Common myeloid progenitor, CD34-positive (primary cell): ENCODE measurements around the gene NPAS2.
A peak's percentile ranks its signal among the peaks of the same experiment; 100 is the strongest.

Source experiments
- CTCF ChIA-PET: fragments of 350-600 bp; sonication (Branson Sonifier 250); formaldehyde crosslinking; loops from one replicate; lab custom pipeline; 2021; ENCODE audit warnings: antibody characterized with exemption; lab: Charles Lee
- POLR2A ChIA-PET: fragments of 350-600 bp; sonication (Branson Sonifier 250); formaldehyde crosslinking; loops from one replicate; lab custom pipeline; 2021; ENCODE audit warnings: antibody characterized with exemption; lab: Charles Lee
- DNase-seq, 3 donors: peaks; one replicate each; pipeline versions ENCODE4 v3.0.0 to v3.0.0-alpha.2; 2013
- H3K27ac ChIP-seq, 2 experiments: 1 replicate in 1 of 2; 2 replicates in 1 of 2; pipeline ENCODE4 v1.7.0; 2013; ENCODE audit warnings: inconsistent platforms in 2 of 2, low read length in 2 of 2, mild to moderate bottlenecking in 2 of 2, low read depth in 1 of 2, moderate library complexity in 1 of 2; ENCODE audit not compliant: severe bottlenecking in 2 of 2, insufficient read depth in 1 of 2, poor library complexity in 1 of 2
- H3K27me3 ChIP-seq, 5 experiments: replicated peaks in 2 of 5; 1 replicate in 3 of 5; 2 replicates in 2 of 5; pipeline versions ENCODE4 v1.6.1 to v1.7.0; 2013; ENCODE audit warnings: low read length in 4 of 5, mild to moderate bottlenecking in 2 of 5, moderate library complexity in 2 of 5, inconsistent platforms in 1 of 5; ENCODE audit not compliant: insufficient read depth in 5 of 5, control insufficient read depth in 4 of 5
- H3K36me3 ChIP-seq, 4 experiments: 1 replicate in 2 of 4; 2 replicates in 2 of 4; pipeline versions ENCODE4 v1.6.1 to v1.7.0; 2013; ENCODE audit warnings: low read length in 3 of 4, control low read depth in 1 of 4, mild to moderate bottlenecking in 1 of 4; ENCODE audit not compliant: control insufficient read depth in 4 of 4, insufficient read depth in 4 of 4
- H3K4me1 ChIP-seq, 4 experiments: 1 replicate in 3 of 4; 2 replicates in 1 of 4; pipeline versions ENCODE4 v1.6.1 to v1.7.1; 2013; ENCODE audit warnings: low read length in 3 of 4, mild to moderate bottlenecking in 3 of 4, control low read depth in 1 of 4, inconsistent platforms in 1 of 4, moderate library complexity in 1 of 4; ENCODE audit not compliant: control insufficient read depth in 4 of 4, insufficient read depth in 4 of 4; ENCODE audit errors: control extremely low read depth in 1 of 4
- H3K4me3 ChIP-seq, 7 experiments: 1 replicate in 4 of 7; 2 replicates in 3 of 7; pipeline versions ENCODE4 v1.5.1 to v1.7.0; 2013; ENCODE audit warnings: mild to moderate bottlenecking in 7 of 7, low read length in 6 of 7, moderate library complexity in 6 of 7, inconsistent platforms in 2 of 7, low read depth in 2 of 7, control low read depth in 1 of 7; ENCODE audit not compliant: insufficient read depth in 4 of 7, control insufficient read depth in 1 of 7; ENCODE audit errors: extremely low read depth in 1 of 7
- H3K9me3 ChIP-seq, 5 experiments: 1 replicate in 4 of 5; 2 replicates in 1 of 5; pipeline versions ENCODE4 v1.6.1 to v1.7.1; 2013; ENCODE audit warnings: low read length in 4 of 5, mild to moderate bottlenecking in 2 of 5, inconsistent platforms in 1 of 5, low read depth in 1 of 5, moderate library complexity in 1 of 5; ENCODE audit not compliant: control insufficient read depth in 4 of 5, insufficient read depth in 2 of 5; ENCODE audit errors: control extremely low read depth in 1 of 5
- WGBS: methylation state at CpG from one replicate; pipeline ENCODE4 v1.1.5; 2013; ENCODE audit not compliant: insufficient coverage; 5-methylcytosine and 5-hydroxymethylcytosine counted together

Gene NPAS2

DNA sequence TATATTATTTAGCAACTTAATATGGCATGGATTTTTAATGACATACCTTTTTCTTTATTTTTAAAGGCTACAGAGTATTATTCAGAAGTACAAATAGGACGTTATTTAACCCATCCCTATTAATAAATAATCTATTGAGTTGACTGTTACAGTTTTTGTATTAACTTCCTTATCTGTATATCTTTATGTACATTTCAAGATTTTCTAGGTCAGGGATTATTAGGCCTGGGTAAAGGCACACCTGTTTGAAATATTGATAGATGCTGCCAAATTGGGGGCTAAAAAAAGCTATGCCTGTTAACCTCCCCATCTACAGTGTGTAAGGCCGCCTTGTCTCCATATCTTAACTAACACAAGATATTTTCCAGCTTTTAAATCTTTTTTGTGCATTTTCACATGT lies 6.6 kb downstream of the NPAS2 start:
- Histone ChIP-seq H3K9me3 (peaks cover 0 to 12% (median 0%) of the 10 kb centered on the region in 5 experiments), H3K4me3 (no peak overlapping the region), H3K27ac (no peak overlapping the region), H3K4me1 (no peaks in the 10 kb centered on the region), H3K36me3 (no peaks in the 10 kb centered on the region), H3K27me3 (peaks cover 8 to 46% (median 16%) of the 10 kb centered on the region in 5 experiments)
- CTCF ChIA-PET = no interaction called here
- 100% methylated on average over 1 of the region's 2 CpGs for WGBS
- POLR2A ChIA-PET = no interaction called here
- DNase-seq = no peak

DNA sequence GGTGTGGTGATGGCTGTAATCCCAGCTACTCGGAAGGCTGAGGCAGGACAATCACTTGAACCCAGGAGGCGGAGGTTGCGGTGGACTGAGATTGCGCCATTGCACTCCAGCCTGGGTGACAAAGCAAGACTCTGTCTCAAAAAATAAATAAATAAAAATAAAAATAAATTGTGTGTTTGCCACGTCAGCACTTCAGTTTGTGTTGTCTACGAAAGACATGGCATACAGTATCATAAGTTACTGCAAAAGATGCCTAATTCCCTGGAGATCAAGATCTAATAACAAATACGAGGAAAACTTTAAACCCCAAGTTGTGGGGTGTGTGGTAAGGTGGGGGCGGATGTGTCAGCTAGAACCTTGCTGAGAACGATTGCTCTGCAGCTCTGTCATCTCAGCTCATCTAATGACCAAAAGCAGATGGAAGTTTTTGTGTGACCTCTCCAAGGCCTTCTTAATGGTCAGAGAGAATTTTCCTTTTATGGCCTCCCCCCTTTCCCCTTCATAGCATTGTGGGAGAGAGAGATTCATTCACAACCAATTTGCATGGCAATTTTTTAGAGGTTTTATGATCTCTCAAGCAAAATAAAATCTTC lies 11.3 kb downstream of the NPAS2 start:
- peaks cover 0 to 12% (median under 1%) of the 10 kb centered on the region in 5 experiments for H3K9me3 ChIP-seq
- peaks cover 0 to 5% (median 2%) of the 10 kb centered on the region in 4 experiments for H3K4me1 ChIP-seq
- ChIA-PET CTCF (no interaction called here), POLR2A (no interaction called here)
- no peak for DNase-seq
- H3K27ac ChIP-seq = no peak overlapping the region
- 100% methylated on average over 1 of the region's 9 CpGs for WGBS
- no peak overlapping the region for H3K4me3 ChIP-seq
- H3K27me3 ChIP-seq = peaks cover 2 to 21% (median 10%) of the 10 kb centered on the region in 5 experiments
- no peaks in the 10 kb centered on the region for H3K36me3 ChIP-seq

DNA sequence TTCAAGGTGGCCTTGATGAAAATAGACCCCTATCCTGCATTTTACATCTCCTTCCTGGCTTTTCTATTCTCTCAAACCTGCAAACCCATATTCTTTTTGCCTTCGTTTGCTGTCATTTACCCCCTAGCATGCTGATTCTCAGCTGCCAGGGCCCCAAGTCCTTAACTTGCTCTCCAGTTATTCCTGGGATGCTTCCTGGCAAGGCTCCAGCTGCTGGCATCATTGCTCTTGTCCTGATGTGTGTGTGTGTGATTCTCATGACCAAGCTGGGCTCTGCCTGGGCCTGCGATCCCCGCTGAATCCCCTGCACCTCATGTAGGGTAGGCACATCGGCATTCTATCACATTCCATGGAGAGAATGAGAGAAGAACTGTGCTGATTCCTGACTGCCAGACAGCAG lies 11.9 kb downstream of the NPAS2 start:
- POLR2A ChIA-PET = no interaction called here
- WGBS = no CpG with 5 or more reads among the region's 4 CpGs
- no peaks in the 10 kb centered on the region for H3K36me3 ChIP-seq
- CTCF ChIA-PET = no interaction called here
- H3K4me1 ChIP-seq = peaks cover 0 to 5% (median 2%) of the 10 kb centered on the region in 4 experiments
- no peak overlapping the region for H3K27ac ChIP-seq
- peaks cover 0 to 12% (median 2%) of the 10 kb centered on the region in 5 experiments for H3K9me3 ChIP-seq
- DNase-seq = no peak
- H3K4me3 ChIP-seq = no peak overlapping the region
- peaks cover 2 to 26% (median 15%) of the 10 kb centered on the region in 5 experiments for H3K27me3 ChIP-seq

DNA sequence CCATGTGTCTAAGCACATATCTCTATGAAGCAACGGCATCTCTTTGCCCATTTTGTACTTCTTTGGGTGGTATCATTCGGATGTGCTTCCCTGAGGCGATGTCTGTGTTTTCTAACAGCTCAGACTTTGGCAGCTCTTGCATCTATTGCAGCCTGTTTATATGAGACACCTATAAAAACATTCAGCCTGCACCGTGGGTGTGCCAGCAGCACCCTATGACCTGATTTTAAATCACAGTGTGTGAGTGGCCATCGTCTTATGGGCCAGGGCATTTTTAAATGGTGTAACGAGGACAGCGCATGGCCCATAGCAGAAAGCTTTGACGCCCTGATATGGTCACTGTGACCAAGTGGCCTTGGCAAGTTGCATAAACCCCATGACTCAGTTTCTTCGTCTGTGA lies 12.9 kb downstream of the NPAS2 start:
- Histone ChIP-seq H3K4me1 (peaks cover 0 to 5% (median 2%) of the 10 kb centered on the region in 4 experiments), H3K27ac (no peak overlapping the region), H3K27me3 (peaks cover 2 to 27% (median 17%) of the 10 kb centered on the region in 5 experiments), H3K9me3 (peaks cover 0 to 8% (median 2%) of the 10 kb centered on the region in 5 experiments), H3K4me3 (no peak overlapping the region), H3K36me3 (no peaks in the 10 kb centered on the region)
- WGBS = 95% methylated on average over 9 of the region's 9 CpGs
- ChIA-PET CTCF (no interaction called here), POLR2A (no interaction called here)
- no peak for DNase-seq

DNA sequence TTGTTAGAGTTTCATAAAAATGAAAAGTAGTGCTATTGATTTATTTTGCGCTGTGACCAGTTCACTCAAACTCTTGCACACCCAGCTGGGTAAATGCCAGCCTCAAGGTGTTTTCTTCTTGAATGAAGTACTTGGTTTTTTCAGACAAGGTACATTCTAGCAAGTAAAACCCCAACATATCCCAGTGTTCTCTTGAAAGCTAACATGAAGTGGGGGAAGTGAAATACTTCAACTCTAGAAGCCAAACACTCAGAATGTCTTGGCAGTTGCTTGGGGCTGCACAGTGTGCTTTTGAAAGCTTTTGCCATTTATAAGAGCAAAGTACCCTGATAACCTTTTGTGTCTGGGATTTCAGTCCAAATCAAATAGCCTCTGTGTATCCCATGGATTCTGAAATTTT lies 13.4 kb downstream of the NPAS2 start:
- Histone ChIP-seq H3K4me1 (peaks cover 0 to 5% (median 2%) of the 10 kb centered on the region in 4 experiments), H3K27me3 (peaks cover 2 to 27% (median 17%) of the 10 kb centered on the region in 5 experiments), H3K4me3 (no peak overlapping the region), H3K36me3 (no peaks in the 10 kb centered on the region), H3K9me3 (peaks cover 0 to 5% (median 2%) of the 10 kb centered on the region in 5 experiments), H3K27ac (no peak overlapping the region)
- POLR2A ChIA-PET = no interaction called here
- CTCF ChIA-PET = no interaction called here
- no CpG with 5 or more reads among the region's 1 CpG for WGBS
- DNase-seq = no peak

DNA sequence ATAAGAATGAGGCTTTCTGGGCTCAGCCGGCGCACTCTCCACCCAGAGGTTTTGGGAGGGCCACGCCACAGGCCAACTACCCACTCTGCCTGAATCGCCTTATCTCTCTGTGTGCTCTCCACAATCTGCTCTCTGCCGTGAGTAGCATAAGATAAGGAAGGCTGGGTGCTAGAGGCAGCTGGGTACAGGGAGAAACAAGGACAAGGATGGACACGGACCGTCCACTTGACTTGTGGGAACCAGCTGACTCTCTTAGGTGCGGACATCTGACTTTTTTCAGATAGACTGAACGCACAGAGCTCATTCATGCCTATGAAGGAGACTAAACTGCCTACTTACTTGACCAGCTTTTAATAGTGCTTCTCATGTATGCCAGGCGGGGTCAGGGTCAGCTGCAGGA lies 14.3 kb downstream of the NPAS2 start:
- no peak overlapping the region for H3K4me3 ChIP-seq
- H3K27me3 ChIP-seq = peaks cover 2 to 27% (median 17%) of the 10 kb centered on the region in 5 experiments
- 99% methylated on average over 8 of the region's 10 CpGs for WGBS
- H3K9me3 ChIP-seq = peaks cover 0 to 2% (median 0%) of the 10 kb centered on the region in 5 experiments
- no peak for DNase-seq
- no peak overlapping the region for H3K27ac ChIP-seq
- H3K36me3 ChIP-seq = no peaks in the 10 kb centered on the region
- ChIA-PET CTCF (interaction anchor here (0.8 kb wide), 1 partner anchor 18 kb away, joined by 3 read pairs; no protein-coding TSS in a partner anchor), POLR2A (interaction anchor here (0.6 kb wide), 1 partner anchor 99 kb away, joined by 3 read pairs; no protein-coding TSS in a partner anchor)
- peaks cover 0 to 5% (median 2%) of the 10 kb centered on the region in 4 experiments for H3K4me1 ChIP-seq

DNA sequence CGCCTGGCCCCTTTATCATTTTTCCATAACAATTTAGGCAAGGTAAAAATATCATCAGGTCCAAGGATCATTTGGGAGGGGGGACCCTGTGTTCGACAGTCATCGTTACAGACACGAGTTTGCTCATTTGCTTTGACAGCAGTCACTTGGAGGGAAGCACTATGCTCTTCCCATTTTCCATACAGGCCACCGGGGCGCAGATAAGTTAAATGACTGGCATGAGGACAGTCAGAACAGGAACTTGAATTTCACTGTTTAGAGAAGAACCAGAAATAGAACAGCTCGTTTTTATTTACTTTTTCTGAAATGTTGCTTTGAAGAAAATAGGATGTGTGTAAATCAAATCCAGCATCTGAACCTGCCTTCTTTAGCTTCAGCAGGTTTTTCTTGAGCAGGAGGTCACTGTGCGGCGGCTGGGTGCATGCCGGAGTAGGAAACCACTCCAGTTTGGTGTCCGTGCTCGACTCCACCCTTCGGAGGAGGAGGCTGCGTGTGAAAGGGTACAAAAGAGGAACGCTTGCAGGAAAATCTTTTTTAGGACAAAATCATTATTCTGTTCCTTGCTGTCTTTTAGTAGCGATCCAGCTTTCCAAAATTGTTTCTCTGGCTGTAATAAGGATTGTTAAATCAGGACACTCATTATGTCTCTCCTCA lies 15.2 kb downstream of the NPAS2 start:
- Histone ChIP-seq H3K36me3 (no peaks in the 10 kb centered on the region), H3K4me1 (peaks cover 0 to 5% (median 2%) of the 10 kb centered on the region in 4 experiments), H3K27me3 (peaks cover 2 to 24% (median 17%) of the 10 kb centered on the region in 5 experiments), H3K27ac (no peak overlapping the region), H3K9me3 (peaks cover 0 to 2% (median 0%) of the 10 kb centered on the region in 5 experiments), H3K4me3 (peak overlapping the region in 2 of 7 experiments; percentile 25 to 44)
- CTCF ChIA-PET = no interaction called here
- POLR2A ChIA-PET = no interaction called here
- WGBS = 19% methylated on average over 14 of the region's 16 CpGs
- DNase-seq = no peak
